ENCODE measurements around the gene CCDC9. TPM values are rescaled to one million over a fixed set of nuclear protein-coding genes. Genes with fewer than 3 reads are reported as not detected.

The CCDC9 gene
- total RNA-seq, 1 experiment from 2014 or later, result 38.2 TPM

DNA sequence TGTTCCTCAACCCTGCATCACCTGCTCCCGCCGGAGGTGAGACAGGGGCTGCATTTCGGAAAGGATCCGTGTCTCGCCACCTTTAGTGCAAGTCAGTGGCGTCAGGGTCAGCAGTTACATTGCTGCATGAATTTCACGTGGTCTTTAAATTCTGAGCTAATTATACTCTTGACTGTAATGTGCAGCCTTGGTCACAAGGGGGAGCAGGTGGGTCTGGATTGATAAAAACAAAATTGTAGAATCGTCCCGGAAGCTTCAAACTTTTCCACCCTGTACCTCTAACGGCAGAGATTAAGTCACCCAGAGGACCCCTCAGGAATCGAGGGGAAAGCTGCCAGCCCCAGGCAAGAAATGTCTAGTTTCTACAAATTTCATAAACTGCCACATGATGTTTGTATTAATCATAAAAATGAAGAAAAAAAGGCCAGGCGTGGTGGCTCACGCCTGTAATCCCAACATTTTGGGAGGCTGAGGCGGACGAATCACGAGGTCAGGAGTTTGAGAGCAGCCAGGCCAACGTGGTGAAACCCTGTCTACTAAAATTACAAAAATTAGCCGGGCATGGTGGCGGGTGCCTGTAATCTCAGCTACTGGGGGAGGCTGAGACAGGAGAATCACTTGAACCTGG is 45.5 kb upstream of the CCDC9 start:
- Mint-ChIP-seq H3K27ac (ENCODE audit: unreplicated experiment) (peak overlapping the region; percentile 95), H3K4me3 (ENCODE audit: low read depth, unreplicated experiment) (peak overlapping the region; percentile 18), H3K27me3 (ENCODE audit: unreplicated experiment) (no peaks in the 10 kb centered on the region), H3K36me3 (ENCODE audit: insufficient read depth, unreplicated experiment) (peaks cover 46% of the 10 kb centered on the region), H3K4me1 (ENCODE audit: low read depth, unreplicated experiment) (peaks cover 11% of the 10 kb centered on the region), H3K9me3 (ENCODE audit: low read depth, unreplicated experiment) (no peaks in the 10 kb centered on the region)
- peak; percentile 88 for DNase-seq
- TF ChIP-seq, protein P1, sequence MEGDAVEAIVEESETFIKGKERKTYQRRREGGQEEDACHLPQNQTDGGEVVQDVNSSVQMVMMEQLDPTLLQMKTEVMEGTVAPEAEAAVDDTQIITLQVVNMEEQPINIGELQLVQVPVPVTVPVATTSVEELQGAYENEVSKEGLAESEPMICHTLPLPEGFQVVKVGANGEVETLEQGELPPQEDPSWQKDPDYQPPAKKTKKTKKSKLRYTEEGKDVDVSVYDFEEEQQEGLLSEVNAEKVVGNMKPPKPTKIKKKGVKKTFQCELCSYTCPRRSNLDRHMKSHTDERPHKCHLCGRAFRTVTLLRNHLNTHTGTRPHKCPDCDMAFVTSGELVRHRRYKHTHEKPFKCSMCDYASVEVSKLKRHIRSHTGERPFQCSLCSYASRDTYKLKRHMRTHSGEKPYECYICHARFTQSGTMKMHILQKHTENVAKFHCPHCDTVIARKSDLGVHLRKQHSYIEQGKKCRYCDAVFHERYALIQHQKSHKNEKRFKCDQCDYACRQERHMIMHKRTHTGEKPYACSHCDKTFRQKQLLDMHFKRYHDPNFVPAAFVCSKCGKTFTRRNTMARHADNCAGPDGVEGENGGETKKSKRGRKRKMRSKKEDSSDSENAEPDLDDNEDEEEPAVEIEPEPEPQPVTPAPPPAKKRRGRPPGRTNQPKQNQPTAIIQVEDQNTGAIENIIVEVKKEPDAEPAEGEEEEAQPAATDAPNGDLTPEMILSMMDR (IDR thresholded peaks at IDR 0.05; ENCODE audit: unreplicated experiment), result peak; percentile 88
- CTCF ChIA-PET, result interaction anchor here (0.7 to 5.8 kb wide), 13 partner anchors 13 to 198 kb away, joined by 3 to 251 read pairs (median 7); partner anchors contain the start of gene CCDC9
- BruUV-seq (replicated peaks), result no TSS peak
- intact Hi-C loops (cut with micrococcal nuclease; ENCODE audit: unreplicated experiment), result loop anchor here (1.0 kb wide), 1 partner anchor 33 kb away; no protein-coding TSS in a partner anchor

DNA sequence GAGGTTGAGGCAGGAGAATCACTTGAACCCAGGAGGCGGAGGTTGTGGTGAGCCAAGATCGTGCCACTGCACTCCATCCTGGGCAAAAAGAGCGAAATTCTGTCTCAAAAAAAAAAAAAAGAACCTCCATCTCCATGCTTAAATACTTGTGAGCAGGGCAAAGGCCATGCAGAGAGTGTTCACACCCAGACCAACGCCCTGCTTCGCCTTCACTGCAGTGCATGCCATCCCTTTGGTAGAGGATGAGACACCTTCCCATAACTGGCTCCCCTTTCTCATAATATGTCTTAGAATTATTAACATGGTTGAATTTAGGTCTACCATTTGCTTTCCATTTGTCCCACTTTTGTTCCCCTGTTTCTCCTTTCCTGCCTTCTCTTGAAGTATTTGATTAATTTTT is 40.7 kb upstream of the CCDC9 start:
- intact Hi-C loops (cut with micrococcal nuclease; ENCODE audit: unreplicated experiment), result no loop called here
- Mint-ChIP-seq H3K27ac (ENCODE audit: unreplicated experiment) (no peak overlapping the region), H3K36me3 (ENCODE audit: insufficient read depth, unreplicated experiment) (peaks cover 14% of the 10 kb centered on the region), H3K4me3 (ENCODE audit: low read depth, unreplicated experiment) (no peak overlapping the region), H3K4me1 (ENCODE audit: low read depth, unreplicated experiment) (peaks cover 6% of the 10 kb centered on the region), H3K9me3 (ENCODE audit: low read depth, unreplicated experiment) (no peaks in the 10 kb centered on the region), H3K27me3 (ENCODE audit: unreplicated experiment) (no peaks in the 10 kb centered on the region)
- TF ChIP-seq, protein P1 (IDR thresholded peaks at IDR 0.05; ENCODE audit: unreplicated experiment), result no peak
- BruUV-seq (replicated peaks), result no TSS peak
- no peak for DNase-seq
- CTCF ChIA-PET, result interaction anchor here (0.9 to 1.0 kb wide), 2 partner anchors 10 to 28 kb away, joined by 3 to 4 read pairs; no protein-coding TSS in a partner anchor

DNA sequence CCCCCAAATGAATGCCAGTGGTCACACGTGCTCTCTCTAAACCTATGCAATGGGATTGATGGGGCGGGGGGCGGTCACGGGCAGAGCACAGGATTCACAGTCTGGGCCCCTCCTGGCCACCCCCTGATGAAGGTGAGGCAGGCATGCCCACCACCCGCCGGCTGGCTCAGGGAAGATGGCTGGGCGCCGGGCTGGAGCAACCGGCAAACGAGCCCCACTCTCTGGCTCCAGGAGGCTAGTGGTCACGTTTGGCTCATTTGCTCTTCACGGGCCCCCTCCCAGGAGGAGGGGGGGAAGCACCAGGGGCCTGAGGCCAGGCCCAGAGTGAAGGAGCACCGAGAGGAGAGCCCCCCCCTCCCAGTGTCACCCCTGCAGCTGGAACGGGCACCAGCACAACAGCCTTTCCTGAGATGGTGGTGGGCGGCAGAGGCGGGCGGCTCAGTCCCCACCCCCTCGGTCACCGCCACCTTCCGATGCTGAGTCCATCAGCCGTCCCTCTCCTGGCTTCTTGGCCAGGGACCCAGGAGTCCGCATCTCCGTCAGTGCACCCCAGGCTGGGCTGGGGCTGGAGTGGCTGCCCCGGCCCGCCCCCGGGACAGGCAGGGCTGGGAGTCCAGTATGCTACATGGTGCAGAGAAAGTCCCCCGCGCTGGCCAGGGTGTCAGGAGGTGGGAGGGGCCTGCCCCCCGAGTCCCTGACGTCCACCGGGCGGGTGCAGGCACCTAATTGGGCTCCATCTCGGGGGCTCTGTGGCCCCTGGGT is 35.1 kb upstream of the CCDC9 start:
- no TSS peak for BruUV-seq (replicated peaks)
- peaks cover 36% of the 10 kb centered on the region for H3K36me3 Mint-ChIP-seq (ENCODE audit: insufficient read depth, unreplicated experiment)
- H3K4me3 Mint-ChIP-seq (ENCODE audit: low read depth, unreplicated experiment), result no peak overlapping the region
- DNase-seq, result no peak
- CTCF ChIA-PET, result no interaction called here
- intact Hi-C loops (cut with micrococcal nuclease; ENCODE audit: unreplicated experiment), result no loop called here
- H3K4me1 Mint-ChIP-seq (ENCODE audit: low read depth, unreplicated experiment), result no peaks in the 10 kb centered on the region
- no peak overlapping the region for H3K27ac Mint-ChIP-seq (ENCODE audit: unreplicated experiment)
- TF ChIP-seq, protein P1 (IDR thresholded peaks at IDR 0.05; ENCODE audit: unreplicated experiment), result no peak
- no peaks in the 10 kb centered on the region for H3K9me3 Mint-ChIP-seq (ENCODE audit: low read depth, unreplicated experiment)
- no peaks in the 10 kb centered on the region for H3K27me3 Mint-ChIP-seq (ENCODE audit: unreplicated experiment)

DNA sequence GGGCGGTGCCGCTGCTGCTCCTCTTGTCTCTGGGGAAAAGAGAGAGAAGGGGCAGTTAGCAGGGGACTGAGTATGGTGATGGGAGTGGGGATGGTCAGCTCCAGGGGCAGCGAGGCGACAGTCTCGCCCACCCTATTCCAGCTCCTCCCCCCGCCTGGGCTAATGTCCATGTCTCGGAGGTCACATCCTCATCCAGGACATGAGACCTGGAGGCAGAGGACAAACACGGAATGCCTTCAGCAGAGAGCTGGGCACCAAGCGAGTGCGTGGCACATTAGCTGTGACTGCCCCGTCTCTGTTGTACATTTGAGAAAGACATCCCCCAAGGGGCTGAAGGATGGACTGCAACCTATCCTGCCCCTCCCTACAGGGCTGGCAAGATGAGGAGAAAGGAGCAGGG is 34.4 kb upstream of the CCDC9 start:
- H3K36me3 Mint-ChIP-seq (ENCODE audit: insufficient read depth, unreplicated experiment), result peaks cover 36% of the 10 kb centered on the region
- H3K27me3 Mint-ChIP-seq (ENCODE audit: unreplicated experiment), result no peaks in the 10 kb centered on the region
- peak overlapping the region; percentile 22 for H3K27ac Mint-ChIP-seq (ENCODE audit: unreplicated experiment)
- BruUV-seq (replicated peaks), result no TSS peak
- TF ChIP-seq, protein P1 (IDR thresholded peaks at IDR 0.05; ENCODE audit: unreplicated experiment), result no peak
- intact Hi-C loops (cut with micrococcal nuclease; ENCODE audit: unreplicated experiment), result no loop called here
- no peak for DNase-seq
- no peaks in the 10 kb centered on the region for H3K4me1 Mint-ChIP-seq (ENCODE audit: low read depth, unreplicated experiment)
- CTCF ChIA-PET, result no interaction called here
- H3K9me3 Mint-ChIP-seq (ENCODE audit: low read depth, unreplicated experiment), result no peaks in the 10 kb centered on the region
- H3K4me3 Mint-ChIP-seq (ENCODE audit: low read depth, unreplicated experiment), result no peak overlapping the region
